Neural progenitor cell (in vitro differentiated cells): ENCODE measurements around the gene TTC38. TPM values are rescaled to one million over a fixed set of nuclear protein-coding genes. Genes with fewer than 3 reads are reported as not detected.

Experiments used
- DNase-seq: peaks from one replicate; pipeline ENCODE4 v3.0.0-alpha.2; 2016; ENCODE audit warnings: low spot score
- H2AFZ ChIP-seq: fragments of 200-600 bp; sonication (generic); replicated peaks from 2 replicates; pipeline ENCODE4 v1.6.1; 2016; ENCODE audit warnings: antibody characterized with exemption
- H3F3A ChIP-seq: fragments of 200-600 bp; sonication (generic); 2 replicates; pipeline ENCODE4 v1.6.1; 2016; ENCODE audit warnings: antibody characterized with exemption, low read depth
- H3K27ac ChIP-seq: fragments of 200-600 bp; sonication (generic); 2 replicates; pipeline ENCODE4 v1.5.1; 2016; ENCODE audit warnings: mild to moderate bottlenecking
- H3K27me3 ChIP-seq: fragments of 200-600 bp; sonication (generic); 2 replicates; pipeline ENCODE4 v1.6.1; 2016; ENCODE audit warnings: mild to moderate bottlenecking, moderate library complexity
- H3K36me3 ChIP-seq: fragments of 200-600 bp; sonication (generic); 2 replicates; pipeline ENCODE4 v1.5.1; 2016
- H3K4me1 ChIP-seq: fragments of 200-600 bp; sonication (generic); 2 replicates; pipeline ENCODE4 v1.6.1; 2016; ENCODE audit warnings: mixed run types
- H3K4me2 ChIP-seq: fragments of 200-600 bp; sonication (generic); 2 replicates; pipeline ENCODE4 v1.6.1; 2016
- H3K4me3 ChIP-seq: fragments of 200-600 bp; sonication (generic); 2 replicates; pipeline ENCODE4 v1.5.1; 2016
- H3K79me2 ChIP-seq: fragments of 200-600 bp; sonication (generic); 2 replicates; pipeline ENCODE4 v1.6.1; 2016; ENCODE audit warnings: low read depth
- H3K9ac ChIP-seq: fragments of 200-600 bp; sonication (generic); 2 replicates; pipeline ENCODE4 v1.6.1; 2016
- H3K9me3 ChIP-seq: fragments of 200-600 bp; sonication (generic); 2 replicates; pipeline ENCODE4 v1.5.1; 2016; ENCODE audit warnings: low read depth
- H4K20me1 ChIP-seq: fragments of 200-600 bp; sonication (generic); 2 replicates; pipeline ENCODE4 v1.6.1; 2016; ENCODE audit warnings: low read depth
- H3K27ac Mint-ChIP-seq: 3 replicates; pipeline ENCODE4 v1.8.0; 2021; ENCODE audit warnings: mixed read lengths
- H3K27me3 Mint-ChIP-seq: 2 replicates; pipeline ENCODE4 v1.8.0; 2022; ENCODE audit warnings: low read depth, mild to moderate bottlenecking, inconsistent platforms, moderate library complexity, mixed read lengths; ENCODE audit not compliant: insufficient read depth
- H3K36me3 Mint-ChIP-seq: 3 replicates; pipeline ENCODE4 v1.8.0; 2021; ENCODE audit warnings: mixed read lengths
- H3K4me1 Mint-ChIP-seq: 3 replicates; pipeline ENCODE4 v1.8.0; 2021; ENCODE audit warnings: mixed read lengths
- H3K4me3 Mint-ChIP-seq: 3 replicates; pipeline ENCODE4 v1.8.0; 2021; ENCODE audit warnings: mild to moderate bottlenecking, moderate library complexity, mixed read lengths
- H3K9me3 Mint-ChIP-seq: 3 replicates; pipeline ENCODE4 v1.8.0; 2020; ENCODE audit warnings: mixed read lengths
- CTCF ChIP-seq: fragments of 200-600 bp; sonication (generic); IDR thresholded peaks from 2 replicates; pipeline ENCODE4 v1.5.1; 2017; ENCODE audit warnings: antibody characterized with exemption, mild to moderate bottlenecking
- EZH2 ChIP-seq: fragments of 200-600 bp; sonication (generic); IDR thresholded peaks from 2 replicates; pipeline ENCODE4 v1.6.1; 2017; ENCODE audit warnings: antibody characterized with exemption, mild to moderate bottlenecking, moderate library complexity
- EZH2phosphoT487 ChIP-seq: fragments of 200-600 bp; sonication (generic); IDR thresholded peaks from 2 replicates; pipeline ENCODE4 v1.6.1; 2017; ENCODE audit warnings: antibody characterized with exemption
- total RNA-seq: library from RNA; depleted of rRNA; stranded (reverse); fragments of >200 nt; gene quantifications from 2 replicates; pipeline ENCODE4 v1.2.3, GENCODE V29; 2015; ENCODE audit warnings: low replicate concordance

TTC38 gene
- total RNA-seq, 1 donor from 2014 or later = 41.0 TPM

DNA sequence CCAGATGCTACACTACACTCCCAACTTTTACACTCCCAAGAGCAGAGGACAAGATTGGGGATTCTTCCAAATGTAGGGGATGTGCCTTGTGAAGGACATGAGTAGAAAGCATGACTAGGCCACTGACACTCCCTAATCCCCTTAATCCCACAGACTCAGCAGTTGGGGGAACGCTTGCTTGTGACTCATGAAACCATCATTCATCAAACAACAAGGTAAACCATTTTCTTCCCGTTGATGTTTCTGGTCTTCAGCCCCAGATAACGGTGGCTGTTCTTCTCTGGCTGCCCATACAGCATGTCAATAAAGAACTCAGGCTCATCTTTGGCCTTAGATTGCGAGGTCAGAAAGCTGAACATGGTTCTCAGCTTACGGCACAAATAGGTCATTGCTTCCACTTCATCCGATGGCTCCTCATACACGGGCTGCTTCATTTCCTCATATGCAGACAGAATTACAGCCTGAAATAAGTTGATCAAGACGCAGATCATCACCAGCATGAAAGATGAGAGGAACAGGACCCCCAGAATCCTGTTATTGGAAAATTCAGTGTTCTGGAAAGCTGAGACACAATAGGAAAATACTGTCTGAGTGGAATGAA lies 11.3 kb upstream of the TTC38 start:
- Histone ChIP-seq H3K36me3 (no peaks in the 10 kb centered on the region), H3K4me1 (no peaks in the 10 kb centered on the region), H2AFZ (no peak overlapping the region), H3K27ac (no peak overlapping the region), H4K20me1 (no peaks in the 10 kb centered on the region), H3F3A (no peaks in the 10 kb centered on the region), H3K9ac (no peak overlapping the region), H3K79me2 (no peaks in the 10 kb centered on the region), H3K4me2 (no peak overlapping the region), H3K4me3 (no peak overlapping the region), H3K27me3 (peaks cover 49% of the 10 kb centered on the region), H3K9me3 (peaks cover 4% of the 10 kb centered on the region)
- peaks cover 6% of the 10 kb centered on the region for H3K36me3 Mint-ChIP-seq
- TF ChIP-seq EZH2phosphoT487 (no peak), EZH2 (no peak), CTCF (no peak)
- peaks cover 13% of the 10 kb centered on the region for H3K27me3 Mint-ChIP-seq
- DNase-seq = no peak
- H3K9me3 Mint-ChIP-seq = peaks cover 55% of the 10 kb centered on the region
- H3K27ac Mint-ChIP-seq = no peak overlapping the region
- peaks cover 5% of the 10 kb centered on the region for H3K4me1 Mint-ChIP-seq
- no peak overlapping the region for H3K4me3 Mint-ChIP-seq

- Mint-ChIP-seq H3K4me3 (no peak overlapping the region), H3K27me3 (peaks cover 33% of the 10 kb centered on the region), H3K27ac (no peak overlapping the region), H3K36me3 (peaks cover 17% of the 10 kb centered on the region), H3K4me1 (no peaks in the 10 kb centered on the region), H3K9me3 (peaks cover 69% of the 10 kb centered on the region)
- Histone ChIP-seq H3K9me3 (peaks cover 4% of the 10 kb centered on the region), H3F3A (no peaks in the 10 kb centered on the region), H3K9ac (no peak overlapping the region), H3K27ac (no peak overlapping the region), H3K4me2 (no peak overlapping the region), H3K27me3 (peaks cover 73% of the 10 kb centered on the region), H4K20me1 (no peaks in the 10 kb centered on the region), H2AFZ (no peak overlapping the region), H3K79me2 (no peaks in the 10 kb centered on the region), H3K4me3 (no peak overlapping the region), H3K36me3 (no peaks in the 10 kb centered on the region), H3K4me1 (no peaks in the 10 kb centered on the region)
- DNase-seq = no peak
- no peak for TF ChIP-seq CTCF
- no peak for TF ChIP-seq EZH2
- no peak for TF ChIP-seq EZH2phosphoT487
Measured at GRCh38 chr22:46259374-46259773, 8.4 kb upstream of the TTC38 start.

DNA sequence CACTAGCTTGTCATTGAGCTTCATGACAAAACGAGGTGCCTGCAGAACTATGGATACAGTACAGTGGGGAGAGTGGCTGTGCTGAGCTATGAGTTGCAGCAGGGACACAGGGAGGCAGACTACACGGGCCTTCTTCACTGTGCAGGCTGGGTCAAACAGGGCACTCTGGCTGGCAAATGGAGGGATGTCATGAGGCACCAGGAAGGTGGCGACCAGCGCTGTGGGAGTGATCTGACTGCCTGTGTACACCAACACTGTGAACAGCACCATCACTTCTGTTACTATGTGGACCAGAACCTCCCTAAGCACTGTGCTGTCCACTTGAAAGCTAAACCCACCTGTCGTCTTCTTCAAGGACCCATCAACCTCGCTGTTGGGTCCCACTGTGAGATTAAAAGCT lies 7.8 kb upstream of the TTC38 start:
- Mint-ChIP-seq H3K27me3 (peaks cover 35% of the 10 kb centered on the region), H3K9me3 (peaks cover 71% of the 10 kb centered on the region), H3K4me3 (no peak overlapping the region), H3K4me1 (no peaks in the 10 kb centered on the region), H3K27ac (no peak overlapping the region), H3K36me3 (peaks cover 16% of the 10 kb centered on the region)
- no peaks in the 10 kb centered on the region for H4K20me1 ChIP-seq
- no peak overlapping the region for H3K4me2 ChIP-seq
- peaks cover 4% of the 10 kb centered on the region for H3K9me3 ChIP-seq
- no peak overlapping the region for H3K27ac ChIP-seq
- no peaks in the 10 kb centered on the region for H3F3A ChIP-seq
- no peak for DNase-seq
- no peaks in the 10 kb centered on the region for H3K79me2 ChIP-seq
- no peaks in the 10 kb centered on the region for H3K36me3 ChIP-seq
- H3K4me1 ChIP-seq = no peaks in the 10 kb centered on the region
- no peak for TF ChIP-seq EZH2phosphoT487
- no peak for TF ChIP-seq EZH2
- TF ChIP-seq CTCF = no peak
- H3K9ac ChIP-seq = no peak overlapping the region
- H3K27me3 ChIP-seq = peaks cover 80% of the 10 kb centered on the region
- no peak overlapping the region for H3K4me3 ChIP-seq
- H2AFZ ChIP-seq = no peak overlapping the region
